Omental fat pad (tissue), 4 donors: ENCODE data around the gene GRIK1. TPM values are rescaled to one million over a fixed set of nuclear protein-coding genes. Genes with fewer than 3 reads are reported as not detected.

Experiments used
- ATAC-seq: fragments of 150-250 bp; one replicate; pipeline ENCODE4 v1.9.1; 2016; ENCODE audit warnings: mild to moderate bottlenecking, moderate library complexity; ENCODE audit not compliant: low FRiP score
- DNase-seq: peaks from one replicate; pipeline ENCODE4 v3.0.0-alpha.2; 2019; ENCODE audit warnings: low spot score
- CTCF ChIP-seq, 3 donors: fragments of 450-650 bp; IDR thresholded peaks; one replicate each; pipeline ENCODE4 v1.5.1; 2016 to 2017; ENCODE audit warnings: antibody characterized with exemption in 3 of 3, mild to moderate bottlenecking in 3 of 3, moderate library complexity in 2 of 3
- total RNA-seq, 4 donors: library from RNA; depleted of rRNA; stranded (reverse); fragments of >200 nt; gene quantifications; one replicate each; pipeline ENCODE4 v1.1.0, GENCODE V29; 2016

Gene GRIK1
- total RNA-seq, 4 donors from 2014 or later = 0.09 to 0.44 (median 0.32) TPM; not detected in 1

DNA sequence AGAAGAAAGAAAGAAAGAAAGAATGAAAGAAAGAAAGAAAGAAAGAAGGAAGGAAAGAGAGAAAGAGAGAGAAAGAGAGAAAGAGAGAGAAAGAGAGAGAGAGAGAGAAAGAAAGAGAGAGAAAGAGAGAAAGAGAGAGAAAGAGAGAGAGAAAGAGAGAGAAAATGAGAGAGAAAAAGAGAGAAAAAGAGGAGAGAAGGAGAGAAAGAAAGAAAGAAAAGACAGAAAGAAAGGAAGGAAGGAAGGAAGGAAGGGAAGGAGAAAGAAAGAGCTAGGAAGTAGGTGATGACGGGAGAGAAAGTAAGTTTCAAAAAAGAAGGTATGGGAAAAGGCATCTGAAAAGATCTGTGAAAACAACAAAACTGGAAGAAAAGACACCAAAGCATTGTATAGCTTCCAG, 72.0 kb downstream of the GRIK1 start:
- no peak for DNase-seq
- no peak for TF ChIP-seq CTCF (IDR thresholded peaks at IDR 0.05)
- ATAC-seq = no peak

- no peak for TF ChIP-seq CTCF (IDR thresholded peaks at IDR 0.05)
- ATAC-seq (no peak), DNase-seq (no peak)
Observed at GRCh38 chr21:29860346-29860745, 79.5 kb downstream of the GRIK1 start.

DNA sequence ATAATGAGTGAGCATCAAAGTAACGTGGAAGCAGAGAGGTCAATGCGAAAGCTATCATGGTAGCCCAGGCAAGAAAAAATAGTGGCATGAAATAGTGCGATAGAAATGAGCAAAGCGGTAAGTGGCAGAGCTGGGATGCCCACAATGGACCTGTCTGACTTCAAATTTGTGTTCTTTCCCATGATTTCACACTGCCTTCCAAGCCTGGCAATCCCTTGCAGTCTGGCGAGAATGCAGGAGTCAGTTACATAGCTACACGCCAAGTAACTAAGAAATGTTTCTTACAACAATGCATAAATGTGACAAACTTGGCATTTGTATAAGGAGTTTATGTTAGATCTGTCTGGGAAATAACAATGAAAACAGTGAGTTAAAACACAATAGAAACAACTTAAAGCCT, 82.6 kb downstream of the GRIK1 start:
- ATAC-seq = no peak
- no peak for TF ChIP-seq CTCF (IDR thresholded peaks at IDR 0.05)
- no peak for DNase-seq

GRCh38 chr21:29854795-29855194, 85.0 kb downstream of the GRIK1 start:
- DNase-seq = no peak
- no peak for TF ChIP-seq CTCF (IDR thresholded peaks at IDR 0.05)

GRCh38 chr21:29851611-29852010, 88.2 kb downstream of the GRIK1 start:
- no peak for TF ChIP-seq CTCF (IDR thresholded peaks at IDR 0.05)
- DNase-seq = no peak
- no peak for ATAC-seq

More at GRCh38 chr21:29854795-29855194, 85.0 kb downstream of the GRIK1 start:
- ATAC-seq = no peak

GRCh38 chr21:29849735-29850176, 90.0 kb downstream of the GRIK1 start:
- no peak for DNase-seq

More at GRCh38 chr21:29849735-29850176, 90.0 kb downstream of the GRIK1 start:
- TF ChIP-seq CTCF (IDR thresholded peaks at IDR 0.05) = no peak
- no peak for ATAC-seq
